HEK293 (cell line): ENCODE measurements around the gene NFKB1.

Experiments
- CTCF ChIA-PET: fragments of 350-600 bp; formaldehyde crosslinking; extraction: SDS; loops from one replicate; lab custom pipeline; 2021; ENCODE audit warnings: antibody characterized with exemption; lab: Yijun Ruan, JAX
- POLR2A ChIA-PET: fragments of 300-600 bp; formaldehyde crosslinking; extraction: SDS; loops from one replicate; lab custom pipeline; 2020; ENCODE audit warnings: antibody characterized with exemption, inconsistent platforms; lab: Yijun Ruan, JAX
- H3K27ac ChIP-seq: fragments of 200-500 bp; sonication (Bioruptor generic); 2 replicates; pipeline ENCODE4 v1.5.1; 2014; ENCODE audit warnings: low read depth, low read length, control low read depth, inconsistent platforms; ENCODE audit errors: extremely low read depth
- H3K36me3 ChIP-seq, 2 experiments: fragments of 200-500 bp in 1 of 2; sonication (Bioruptor generic) in 1 of 2; 1 replicate in 1 of 2; 2 replicates in 1 of 2; pipeline ENCODE4 v1.5.1; 2014 to 2017; ENCODE audit warnings: inconsistent platforms in 2 of 2, low read length in 2 of 2; ENCODE audit not compliant: control insufficient read depth in 2 of 2, insufficient read depth in 1 of 2
- H3K4me1 ChIP-seq: fragments of 200-500 bp; sonication (Bioruptor generic); 2 replicates; pipeline ENCODE4 v1.5.1; 2014; ENCODE audit warnings: mild to moderate bottlenecking, low read length, inconsistent platforms; ENCODE audit not compliant: control insufficient read depth, insufficient read depth
- H3K4me3 ChIP-seq: 2 replicates; pipeline ENCODE4 v1.5.1; 2011; ENCODE audit warnings: low read depth, mild to moderate bottlenecking, control low read depth, low read length, moderate library complexity
- H3K9me3 ChIP-seq: fragments of 200-500 bp; sonication (Bioruptor generic); 2 replicates; pipeline ENCODE4 v1.5.1; 2014; ENCODE audit warnings: low read depth, low read length, inconsistent platforms; ENCODE audit not compliant: control insufficient read depth, insufficient read depth
- AEBP2 ChIP-seq: fragments of 450-650 bp; formaldehyde crosslinking; IDR thresholded peaks from 2 replicates; pipeline ENCODE4 v1.5.1; 2016; ENCODE audit warnings: missing biosample characterization, missing genetic modification characterization, borderline replicate concordance
- KLF7 ChIP-seq: fragments of 450-650 bp; formaldehyde crosslinking; IDR thresholded peaks from 2 replicates; pipeline ENCODE4 v1.5.1; 2016; ENCODE audit warnings: missing biosample characterization, missing genetic modification characterization, borderline replicate concordance
- SALL2 ChIP-seq: fragments of 450-650 bp; formaldehyde crosslinking; IDR thresholded peaks from 2 replicates; pipeline ENCODE4 v1.5.0; 2017; ENCODE audit warnings: missing biosample characterization, mild to moderate bottlenecking, missing genetic modification characterization, borderline replicate concordance
- TSHZ1 ChIP-seq: fragments of 450-650 bp; formaldehyde crosslinking; IDR thresholded peaks from 2 replicates; pipeline ENCODE4 v1.5.1; 2016; ENCODE audit warnings: missing biosample characterization, missing genetic modification characterization, borderline replicate concordance
- ZBTB10 ChIP-seq: fragments of 450-650 bp; formaldehyde crosslinking; IDR thresholded peaks from 2 replicates; pipeline ENCODE4 v1.5.1; 2016; ENCODE audit warnings: missing biosample characterization, missing genetic modification characterization
- ZBTB21 ChIP-seq: fragments of 450-650 bp; formaldehyde crosslinking; IDR thresholded peaks from 2 replicates; pipeline ENCODE4 v1.5.1; 2017; ENCODE audit warnings: missing biosample characterization, missing genetic modification characterization
- ZNF155 ChIP-seq: fragments of 450-650 bp; formaldehyde crosslinking; IDR thresholded peaks from 2 replicates; pipeline ENCODE4 v1.5.1; 2016; ENCODE audit warnings: missing biosample characterization, missing genetic modification characterization
- ZNF274 ChIP-seq, 2 experiments: fragments of 200-500 bp in 1 of 2; fragments of 450-650 bp in 1 of 2; sonication (Bioruptor generic) in 1 of 2; formaldehyde crosslinking in 1 of 2; IDR thresholded peaks; 2 replicates each; pipeline versions ENCODE4 v1.5.1 to v1.6.1; 2014 to 2016; ENCODE audit warnings: borderline replicate concordance in 1 of 2, inconsistent platforms in 1 of 2, low read length in 1 of 2, missing biosample characterization in 1 of 2, missing genetic modification characterization in 1 of 2
- ZNF433 ChIP-seq: fragments of 450-650 bp; formaldehyde crosslinking; IDR thresholded peaks from 2 replicates; pipeline ENCODE4 v1.5.1; 2016; ENCODE audit warnings: missing biosample characterization, missing genetic modification characterization, low read depth
- ZNF473 ChIP-seq: fragments of 450-650 bp; formaldehyde crosslinking; IDR thresholded peaks from 2 replicates; pipeline ENCODE4 v1.5.1; 2017; ENCODE audit warnings: missing biosample characterization, missing genetic modification characterization
- ZNF548 ChIP-seq: fragments of 450-650 bp; formaldehyde crosslinking; IDR thresholded peaks from 2 replicates; pipeline ENCODE4 v1.5.1; 2016; ENCODE audit warnings: missing biosample characterization, missing genetic modification characterization
- ZNF561 ChIP-seq: fragments of 450-650 bp; IDR thresholded peaks from 2 replicates; pipeline ENCODE4 v1.5.1; 2018; ENCODE audit warnings: missing biosample characterization, missing genetic modification characterization, borderline replicate concordance
- ZNF610 ChIP-seq: fragments of 450-650 bp; formaldehyde crosslinking; IDR thresholded peaks from 2 replicates; pipeline ENCODE4 v1.5.1; 2016; ENCODE audit warnings: missing biosample characterization, missing genetic modification characterization, borderline replicate concordance
- ZNF623 ChIP-seq: fragments of 450-650 bp; formaldehyde crosslinking; IDR thresholded peaks from 2 replicates; pipeline ENCODE4 v1.5.1; 2016; ENCODE audit warnings: missing biosample characterization, missing genetic modification characterization
- ZNF639 ChIP-seq: fragments of 450-650 bp; formaldehyde crosslinking; IDR thresholded peaks from 2 replicates; pipeline ENCODE4 v1.5.1; 2016; ENCODE audit warnings: missing biosample characterization, missing genetic modification characterization
- ZNF660 ChIP-seq: fragments of 450-650 bp; IDR thresholded peaks from 2 replicates; pipeline ENCODE4 v1.5.1; 2018; ENCODE audit warnings: missing biosample characterization, mild to moderate bottlenecking, missing genetic modification characterization
- ZNF670 ChIP-seq: fragments of 450-650 bp; formaldehyde crosslinking; IDR thresholded peaks from 2 replicates; pipeline ENCODE4 v1.5.1; 2016; ENCODE audit warnings: missing biosample characterization, missing genetic modification characterization, low read depth
- ZSCAN23 ChIP-seq: fragments of 450-650 bp; formaldehyde crosslinking; IDR thresholded peaks from 2 replicates; pipeline ENCODE4 v1.5.1; 2016; ENCODE audit warnings: missing biosample characterization, missing genetic modification characterization
- TF ChIP-seq, protein P1 (sequence below): fragments of 450-650 bp; formaldehyde crosslinking; IDR thresholded peaks from 2 replicates; pipeline ENCODE4 v1.5.1; 2016; ENCODE audit warnings: missing biosample characterization, missing genetic modification characterization

The NFKB1 gene

DNA sequence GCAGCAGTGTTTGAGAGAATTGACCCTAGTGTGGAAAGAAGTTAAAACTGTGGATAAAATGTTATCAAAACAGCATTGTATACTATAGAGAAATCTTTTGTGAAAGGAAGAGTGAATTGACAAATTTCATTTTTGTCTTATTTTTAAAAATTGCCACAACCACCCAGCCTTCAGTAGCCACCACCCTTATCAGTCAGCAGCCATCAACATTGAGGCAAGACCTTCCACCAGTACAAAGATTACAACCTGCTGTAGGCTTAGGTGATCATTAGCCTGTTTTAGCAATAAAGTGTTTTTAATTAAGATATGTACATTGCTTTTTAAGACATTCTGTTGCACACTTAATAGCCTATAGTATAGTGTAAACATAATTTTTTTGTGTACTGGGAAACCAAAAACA, 91.1 kb downstream of the NFKB1 start:
- CTCF ChIA-PET = interaction anchor here (0.6 kb wide), 1 partner anchor 129 kb away, joined by 3 read pairs; no protein-coding TSS in a partner anchor
- no peak for TF ChIP-seq TSHZ1
- TF ChIP-seq ZNF639 (tag by site-specific recombination) = no peak
- no peak for TF ChIP-seq ZNF623 (tag by site-specific recombination)
- no peak for TF ChIP-seq ZNF155 (tag by site-specific recombination)
- no peak for TF ChIP-seq ZNF473
- TF ChIP-seq ZNF660 (tag by site-specific recombination) = no peak
- no peak for TF ChIP-seq AEBP2 (tag by site-specific recombination)
- TF ChIP-seq ZBTB10 (tag by site-specific recombination) = no peak
- no peak for TF ChIP-seq ZNF561 (tag by site-specific recombination)
- TF ChIP-seq, protein P1, sequence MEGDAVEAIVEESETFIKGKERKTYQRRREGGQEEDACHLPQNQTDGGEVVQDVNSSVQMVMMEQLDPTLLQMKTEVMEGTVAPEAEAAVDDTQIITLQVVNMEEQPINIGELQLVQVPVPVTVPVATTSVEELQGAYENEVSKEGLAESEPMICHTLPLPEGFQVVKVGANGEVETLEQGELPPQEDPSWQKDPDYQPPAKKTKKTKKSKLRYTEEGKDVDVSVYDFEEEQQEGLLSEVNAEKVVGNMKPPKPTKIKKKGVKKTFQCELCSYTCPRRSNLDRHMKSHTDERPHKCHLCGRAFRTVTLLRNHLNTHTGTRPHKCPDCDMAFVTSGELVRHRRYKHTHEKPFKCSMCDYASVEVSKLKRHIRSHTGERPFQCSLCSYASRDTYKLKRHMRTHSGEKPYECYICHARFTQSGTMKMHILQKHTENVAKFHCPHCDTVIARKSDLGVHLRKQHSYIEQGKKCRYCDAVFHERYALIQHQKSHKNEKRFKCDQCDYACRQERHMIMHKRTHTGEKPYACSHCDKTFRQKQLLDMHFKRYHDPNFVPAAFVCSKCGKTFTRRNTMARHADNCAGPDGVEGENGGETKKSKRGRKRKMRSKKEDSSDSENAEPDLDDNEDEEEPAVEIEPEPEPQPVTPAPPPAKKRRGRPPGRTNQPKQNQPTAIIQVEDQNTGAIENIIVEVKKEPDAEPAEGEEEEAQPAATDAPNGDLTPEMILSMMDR (tag by site-specific recombination) = no peak
- TF ChIP-seq SALL2 = no peak
- TF ChIP-seq ZNF274 (IDR thresholded peaks at IDR 0.05; ENCODE audit: low read length) = no peak
- no peak for TF ChIP-seq ZNF274 (tag by site-specific recombination; IDR thresholded peaks at IDR 0.05; ENCODE audit: borderline replicate concordance)
- TF ChIP-seq ZNF433 = no peak
- no peak for TF ChIP-seq ZNF610 (tag by site-specific recombination)
- no peak for TF ChIP-seq ZSCAN23 (tag by site-specific recombination)
- TF ChIP-seq KLF7 (tag by site-specific recombination) = no peak
- TF ChIP-seq ZNF548 (tag by site-specific recombination) = no peak
- TF ChIP-seq ZNF670 = no peak
- TF ChIP-seq ZBTB21 = no peak
- TF ChIP-seq, all 188 proteins: peak for 0
- Histone ChIP-seq H3K4me1 (no peaks in the 10 kb centered on the region), H3K27ac (no peak overlapping the region), H3K4me3 (no peak overlapping the region), H3K36me3 (peaks cover 0 to 21% of the 10 kb centered on the region in 2 experiments; a peak in 1 of 3 replicates), H3K9me3 (no peaks in the 10 kb centered on the region)
- POLR2A ChIA-PET = no interaction called here
